HepG2 (cell line): ENCODE measurements around the gene ETFRF1. TPM values are rescaled to one million over a fixed set of nuclear protein-coding genes. Genes with fewer than 3 reads are reported as not detected.

Experiments used
- ATAC-seq: fragments of 200-7000 bp; cut with Tn5 transposase; 3 replicates; pipeline ENCODE4 v1.9.1; 2020; ENCODE audit warnings: mild to moderate bottlenecking, moderate library complexity
- BruUV-seq: library from RNA; stranded (reverse); fragments of 400-500 nt; replicated peaks from 2 replicates; lab custom pipeline; 2021; lab: Mats Ljungman, UMichigan
- CTCF ChIA-PET: fragments of 300-600 bp; formaldehyde crosslinking; extraction: SDS; loops from one replicate; lab custom pipeline; 2021; ENCODE audit warnings: low total read pairs, inconsistent platforms, low intra/inter-chr PET ratio; lab: Yijun Ruan, JAX
- POLR2A ChIA-PET: fragments of 350-600 bp; sonication (Branson Sonifier 250); formaldehyde crosslinking; loops from one replicate; lab custom pipeline; 2020; ENCODE audit warnings: antibody characterized with exemption, inconsistent platforms; lab: Yijun Ruan, JAX
- DNase-seq: peaks from one replicate; pipeline ENCODE4 v3.0.0-alpha.2; 2015; ENCODE audit warnings: low spot score
- FAIRE-seq: peaks from 3 replicates; lab custom pipeline; 2011; peaks lifted over from hg19 to GRCh38; lab: Jason Lieb, UNC
- H2AFZ ChIP-seq: one replicate; pipeline ENCODE4 v1.6.1; 2011; ENCODE audit warnings: low read length, inconsistent platforms
- H3K27ac ChIP-seq: fragments of 300-600 bp; 3 replicates; pipeline ENCODE4 v1.8.0; 2011; ENCODE audit warnings: mixed run types, mild to moderate bottlenecking, mixed read lengths, low read length, inconsistent platforms; ENCODE audit not compliant: insufficient read depth; ENCODE audit errors: extremely low read length
- H3K27me3 ChIP-seq, 2 experiments: fragments of 200-600 bp in 1 of 2; 2 replicates in 1 of 2; 3 replicates in 1 of 2; pipeline versions ENCODE4 v1.6.0 to v1.8.0; 2011; ENCODE audit warnings: low read length in 2 of 2, mild to moderate bottlenecking in 2 of 2, moderate library complexity in 2 of 2, inconsistent platforms in 1 of 2; ENCODE audit not compliant: insufficient read depth in 2 of 2, control insufficient read depth in 1 of 2
- H3K36me3 ChIP-seq, 2 experiments: fragments of 200-600 bp in 1 of 2; replicated peaks in 1 of 2; 2 replicates in 1 of 2; 3 replicates in 1 of 2; pipeline versions ENCODE4 v1.5.1 to v1.8.0; 2011; ENCODE audit warnings: low read length in 2 of 2, inconsistent platforms in 1 of 2; ENCODE audit not compliant: insufficient read depth in 2 of 2, control insufficient read depth in 1 of 2
- H3K4me1 ChIP-seq: 2 replicates; pipeline ENCODE4 v1.5.1; 2012; ENCODE audit warnings: low read length, inconsistent platforms; ENCODE audit not compliant: insufficient read depth
- H3K4me2 ChIP-seq: 2 replicates; pipeline ENCODE4 v1.6.0; 2011; ENCODE audit warnings: low read depth, low read length, inconsistent platforms
- H3K4me3 ChIP-seq, 3 experiments: fragments of 200-600 bp in 1 of 3; sonication (generic), shearing (Covaris generic) in 1 of 3; replicated peaks in 1 of 3; 2 replicates each; pipeline ENCODE4 v1.5.1; 2011 to 2016; ENCODE audit warnings: low read length in 3 of 3, inconsistent platforms in 2 of 3, low read depth in 2 of 3, mild to moderate bottlenecking in 2 of 3, control low read depth in 1 of 3, mixed read lengths in 1 of 3; ENCODE audit not compliant: insufficient read depth in 1 of 3
- H3K79me2 ChIP-seq: one replicate; pipeline ENCODE4 v1.6.1; 2011; ENCODE audit warnings: low read length, inconsistent platforms; ENCODE audit not compliant: insufficient read depth
- H3K9ac ChIP-seq: 2 replicates; pipeline ENCODE4 v1.6.0; 2011; ENCODE audit warnings: mild to moderate bottlenecking, low read depth, low read length, inconsistent platforms; ENCODE audit not compliant: insufficient read depth
- H3K9me3 ChIP-seq: 2 replicates; pipeline ENCODE4 v1.5.1; 2012; ENCODE audit warnings: mild to moderate bottlenecking, low read length
- H4K20me1 ChIP-seq: 2 replicates; pipeline ENCODE4 v1.6.0; 2011; ENCODE audit warnings: inconsistent platforms, mild to moderate bottlenecking, low read length, moderate library complexity; ENCODE audit not compliant: insufficient read depth
- ARID2 ChIP-seq: sonication (generic); formaldehyde crosslinking; IDR thresholded peaks from 2 replicates; pipeline ENCODE4 v1.8.1; 2022; ENCODE audit warnings: mild to moderate bottlenecking, missing genetic modification reagents, borderline replicate concordance
- ELF3 ChIP-seq: IDR thresholded peaks from 2 replicates; pipeline ENCODE4 v1.6.1; 2016; ENCODE audit warnings: missing genetic modification reagents, missing compliant biosample characterization
- JUND ChIP-seq: sonication (generic); formaldehyde crosslinking; IDR thresholded peaks from 2 replicates; pipeline ENCODE4 v1.8.0; 2022; ENCODE audit warnings: mild to moderate bottlenecking, missing genetic modification reagents
- KDM5A ChIP-seq: fragments of 200-600 bp; sonication (generic); IDR thresholded peaks from 2 replicates; pipeline ENCODE4 v1.7.0; 2018; ENCODE audit warnings: antibody characterized with exemption, mild to moderate bottlenecking, low read length, borderline replicate concordance
- MIER2 ChIP-seq: IDR thresholded peaks from 2 replicates; pipeline ENCODE4 v1.6.1; 2016; ENCODE audit warnings: missing biosample characterization, missing genetic modification reagents
- NR2F1 ChIP-seq, 2 experiments: fragments of 450-650 bp in 1 of 2; formaldehyde crosslinking in 1 of 2; IDR thresholded peaks; 2 replicates each; pipeline versions ENCODE4 v1.5.0 to v1.6.1; 2016 to 2020; ENCODE audit warnings: mild to moderate bottlenecking in 1 of 2, missing compliant biosample characterization in 1 of 2, missing genetic modification reagents in 1 of 2, moderate library complexity in 1 of 2
- PPARG ChIP-seq: conservative IDR thresholded peaks from 2 replicates; pipeline ENCODE4 v1.6.1; 2016; ENCODE audit warnings: missing biosample characterization, missing genetic modification reagents
- RAD51 ChIP-seq: fragments of 450-650 bp; IDR thresholded peaks from 2 replicates; pipeline ENCODE4 v1.6.1; 2016; ENCODE audit warnings: borderline replicate concordance
- RBM39 ChIP-seq: fragments of 200-400 bp; formaldehyde crosslinking; IDR thresholded peaks from one replicate; pipeline ENCODE4 v1.6.1; 2018; ENCODE audit warnings: antibody characterized with exemption, mild to moderate bottlenecking, low read depth, low read length; ENCODE audit not compliant: poor library complexity, severe bottlenecking
- RFX5 ChIP-seq: IDR thresholded peaks from 2 replicates; pipeline ENCODE4 v1.6.1; 2011; ENCODE audit warnings: low read depth, low read length, improper control_type of control experiment
- XRCC5 ChIP-seq: fragments of 200-400 bp; formaldehyde crosslinking; optimal IDR thresholded peaks from 2 replicates; pipeline ENCODE3; 2017; ENCODE audit warnings: mild to moderate bottlenecking, low read length
- ZFY ChIP-seq: sonication (generic); formaldehyde crosslinking; IDR thresholded peaks from 2 replicates; pipeline ENCODE4 v1.4.0; 2020; ENCODE audit warnings: missing genetic modification reagents
- ZGPAT ChIP-seq: IDR thresholded peaks from 2 replicates; pipeline ENCODE4 v1.6.1; 2016; ENCODE audit warnings: mild to moderate bottlenecking
- ZKSCAN8 ChIP-seq: IDR thresholded peaks from 2 replicates; pipeline ENCODE4 v1.6.1; 2016; ENCODE audit warnings: borderline replicate concordance, missing genetic modification reagents, missing compliant biosample characterization
- ZNF564 ChIP-seq: sonication (generic); formaldehyde crosslinking; IDR thresholded peaks from 2 replicates; pipeline ENCODE4 v1.8.1; 2023; ENCODE audit warnings: mild to moderate bottlenecking, missing genetic modification reagents
- ZNF597 ChIP-seq: sonication (generic); formaldehyde crosslinking; IDR thresholded peaks from 2 replicates; pipeline ENCODE4 v1.5.0; 2020; ENCODE audit warnings: missing genetic modification reagents
- WGBS: methylation state at CpG from one replicate; pipeline ENCODE4 v1.1.6; 2017; ENCODE audit warnings: low lambda C conversion rate; 5-methylcytosine and 5-hydroxymethylcytosine counted together
- in situ Hi-C: cut with HindIII; loops from 2 replicates; pipeline ENCODE4 v1.10.0; 2017; ENCODE audit warnings: low pct_unique_long_range_greater_than_20kb; ENCODE audit not compliant: extremely low pct_ligation_motif_present
- intact Hi-C: fragments of 100-400 bp; cut with micrococcal nuclease; formaldehyde crosslinking; loops from one replicate; pipeline ENCODE4 v1.10.0; 2022; ENCODE audit not compliant: unreplicated experiment
- polyA plus RNA-seq, 8 experiments: library from polyadenylated mRNA; depleted of rRNA in 3 of 8; stranded (reverse) in 7 of 8; unstranded in 1 of 8; fragments of >200 nt; fragmentation: Illumina TruSeq in 4 of 8; extraction: Trizol in 4 of 8; gene quantifications; 2 replicates each; pipeline versions ENCODE4 v1.2.1 to v1.2.3, GENCODE V29; 2011 to 2016; ENCODE audit warnings: low read depth in 4 of 8, missing spikeins in 1 of 8, mixed read lengths in 1 of 8; ENCODE audit not compliant: insufficient read depth in 1 of 8
- total RNA-seq, 5 experiments: library from RNA; depleted of rRNA; stranded (reverse); fragments of >200 nt; fragmentation: Illumina TruSeq; extraction: Trizol; gene quantifications; 2 replicates each; pipeline ENCODE4 v1.2.3, GENCODE V29; 2016; ENCODE audit warnings: low read depth in 1 of 5

The ETFRF1 gene
- total and polyA plus RNA-seq, 2 of the 13 experiments (the other 11 are each of a cell fraction or from before 2014, with no cell fraction given), result 6.8 to 7.0 TPM

GRCh38 chr12:25250744-25251730, 56.0 kb downstream of the ETFRF1 start, which contains the start of gene KRAS (continued):
- TF ChIP-seq XRCC5 (peak; percentile 91), RAD51 (no peak), ZNF564 (CRISPR knock-in tag) (0 out of 2 replicates have a peak, but pooled peaks have one; percentile 17), ZGPAT (CRISPR knock-in tag) (peak; percentile 39; the same call in 1 of the 2 replicates)

GRCh38 chr12:25251769-25252168, 56.7 kb downstream of the ETFRF1 start:
- no peaks in the 10 kb centered on the region for H4K20me1 ChIP-seq
- POLR2A ChIA-PET, result interaction anchor here (1.4 kb wide), 3 partner anchors 11 to 57 kb away, joined by 3 to 4 read pairs (median 3); partner anchors contain the start of genes DNAI7 and ETFRF1
- H3K79me2 ChIP-seq, result peaks cover 20% of the 10 kb centered on the region
- DNase-seq, result no peak
- H3K4me3 ChIP-seq, result peak overlapping the region; percentile 75 to 82 (median 80); a peak in 5 of 6 replicates
- peak overlapping the region; percentile 62 for H3K9ac ChIP-seq
- peak overlapping the region; percentile 85 for H3K4me2 ChIP-seq
- no peak overlapping the region for H3K27ac ChIP-seq
- CTCF ChIA-PET, result no interaction called here
- no peaks in the 10 kb centered on the region for H3K9me3 ChIP-seq
- H3K27me3 ChIP-seq, result no peaks in the 10 kb centered on the region; a peak in 1 of 5 replicates
- WGBS, result 46% methylated on average over 6 of the region's 6 CpGs
- intact Hi-C loops, result loop anchor here (2.0 to 10.0 kb wide), 2 partner anchors 25 to 83 kb away; no protein-coding TSS in a partner anchor
- no TSS peak for BruUV-seq
- in situ Hi-C loops, result no loop called here
- no peak for ATAC-seq
- peak overlapping the region; percentile 36 for H2AFZ ChIP-seq
- no peak for FAIRE-seq
- H3K36me3 ChIP-seq, result no peaks in the 10 kb centered on the region
- H3K4me1 ChIP-seq, result peaks cover 64% of the 10 kb centered on the region
- no peak for TF ChIP-seq PPARG
- no peak for TF ChIP-seq ELF3 (CRISPR knock-in tag)
- TF ChIP-seq NR2F1 (CRISPR knock-in tag; IDR thresholded peaks at IDR 0.05), result no peak
- TF ChIP-seq MIER2 (CRISPR knock-in tag), result no peak
- TF ChIP-seq JUND (CRISPR knock-in tag), result no peak
- no peak for TF ChIP-seq ARID2
- no peak for TF ChIP-seq ZKSCAN8
- no peak for TF ChIP-seq KDM5A
- no peak for TF ChIP-seq ZNF597 (CRISPR knock-in tag)
- no peak for TF ChIP-seq RBM39
- no peak for TF ChIP-seq ZFY (CRISPR knock-in tag)
- TF ChIP-seq RFX5, result no peak
